ENCODE results near the gene NALF2. TPM values are rescaled to one million over a fixed set of nuclear protein-coding genes. Genes with fewer than 3 reads are reported as not detected.

Gene NALF2
- total RNA-seq, 1 experiment from 2014 or later, result 0.41 TPM

- no peaks in the 10 kb centered on the region for H3K9me2 ChIP-seq (replicated peaks; ENCODE audit: insufficient read depth, low read length)
- H3K4me2 ChIP-seq (ENCODE audit: low read depth, low read length, poor library complexity, severe bottlenecking), result no peak overlapping the region
- no peaks in the 10 kb centered on the region for H4K20me1 ChIP-seq (ENCODE audit: insufficient read depth, low read depth, low read length)
- no peaks in the 10 kb centered on the region for H3K36me3 ChIP-seq (ENCODE audit: insufficient read depth, low read length)
- H3K4me3 ChIP-seq (ENCODE audit: low read length), result no peak overlapping the region
- H3K9ac ChIP-seq (ENCODE audit: low read length), result no peak overlapping the region
- H3K4me1 ChIP-seq (ENCODE audit: low read length), result no peaks in the 10 kb centered on the region
- no peaks in the 10 kb centered on the region for H3K79me2 ChIP-seq (ENCODE audit: low read length)
- H3K27ac ChIP-seq (ENCODE audit: low read length), result no peak overlapping the region
- no peaks in the 10 kb centered on the region for H3K9me3 ChIP-seq (ENCODE audit: low read length)
- H2AFZ ChIP-seq (ENCODE audit: low read length), result no peak overlapping the region
- DNase-seq, result peak; percentile 85
- no peaks in the 10 kb centered on the region for H3K27me3 ChIP-seq (ENCODE audit: low read length)
These were observed 34.3 kb downstream of the NALF2 start for GRCh38 chrX:69538321-69538876.

- H3K9me3 ChIP-seq (ENCODE audit: low read length), result no peaks in the 10 kb centered on the region
- H3K27ac ChIP-seq (ENCODE audit: low read length), result no peak overlapping the region
- H3K9me2 ChIP-seq (replicated peaks; ENCODE audit: insufficient read depth, low read length), result no peaks in the 10 kb centered on the region
- no peaks in the 10 kb centered on the region for H4K20me1 ChIP-seq (ENCODE audit: insufficient read depth, low read depth, low read length)
- no peaks in the 10 kb centered on the region for H3K27me3 ChIP-seq (ENCODE audit: low read length)
- no peak overlapping the region for H3K4me2 ChIP-seq (ENCODE audit: low read depth, low read length, poor library complexity, severe bottlenecking)
- H3K4me3 ChIP-seq (ENCODE audit: low read length), result no peak overlapping the region
- DNase-seq, result no peak
- H3K9ac ChIP-seq (ENCODE audit: low read length), result no peak overlapping the region
- no peak overlapping the region for H2AFZ ChIP-seq (ENCODE audit: low read length)
- no peaks in the 10 kb centered on the region for H3K79me2 ChIP-seq (ENCODE audit: low read length)
- H3K36me3 ChIP-seq (ENCODE audit: insufficient read depth, low read length), result no peaks in the 10 kb centered on the region
- no peaks in the 10 kb centered on the region for H3K4me1 ChIP-seq (ENCODE audit: low read length)
These were observed 35.3 kb downstream of the NALF2 start for GRCh38 chrX:69539437-69539836.

- H3K4me3 ChIP-seq (ENCODE audit: low read length), result no peak overlapping the region
- no peak for DNase-seq
- H3K36me3 ChIP-seq (ENCODE audit: insufficient read depth, low read length), result no peaks in the 10 kb centered on the region
- H3K27me3 ChIP-seq (ENCODE audit: low read length), result no peaks in the 10 kb centered on the region
- H4K20me1 ChIP-seq (ENCODE audit: insufficient read depth, low read depth, low read length), result no peaks in the 10 kb centered on the region
- no peak overlapping the region for H3K4me2 ChIP-seq (ENCODE audit: low read depth, low read length, poor library complexity, severe bottlenecking)
- no peaks in the 10 kb centered on the region for H3K79me2 ChIP-seq (ENCODE audit: low read length)
- H2AFZ ChIP-seq (ENCODE audit: low read length), result no peak overlapping the region
- no peaks in the 10 kb centered on the region for H3K4me1 ChIP-seq (ENCODE audit: low read length)
- H3K9me2 ChIP-seq (replicated peaks; ENCODE audit: insufficient read depth, low read length), result no peaks in the 10 kb centered on the region
- no peak overlapping the region for H3K9ac ChIP-seq (ENCODE audit: low read length)
- no peaks in the 10 kb centered on the region; the same call in 1 of the 2 replicates for H3K9me3 ChIP-seq (ENCODE audit: low read length)
- no peak overlapping the region for H3K27ac ChIP-seq (ENCODE audit: low read length)
These were observed 37.8 kb downstream of the NALF2 start for GRCh38 chrX:69541956-69542355.

GRCh38 chrX:69543572-69543971 lies 39.4 kb downstream of the NALF2 start:
- DNase-seq, result no peak
- no peak overlapping the region for H3K9ac ChIP-seq (ENCODE audit: low read length)

DNA sequence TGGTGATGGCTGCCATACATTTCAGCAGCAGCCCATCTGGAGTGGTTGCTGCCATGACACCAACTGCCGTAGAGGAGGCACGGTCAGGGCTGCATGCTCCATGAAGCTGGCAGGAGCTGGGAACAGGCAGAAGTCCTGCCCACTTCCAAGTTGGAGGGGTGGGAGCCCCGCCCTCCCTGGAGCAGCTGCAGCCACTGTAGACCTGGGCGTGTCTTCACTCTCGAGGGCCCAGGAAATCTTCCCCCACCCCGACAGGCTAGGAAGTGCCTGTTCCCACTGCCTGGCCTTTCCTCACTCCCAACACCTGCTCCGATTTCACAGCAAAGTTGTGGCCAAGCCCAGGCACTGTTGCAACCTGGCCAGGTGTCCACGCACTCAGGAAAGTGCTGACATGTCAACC lies 42.3 kb downstream of the NALF2 start:
- no peak overlapping the region for H3K4me2 ChIP-seq (ENCODE audit: low read depth, low read length, poor library complexity, severe bottlenecking)
- no peaks in the 10 kb centered on the region; the same call in 1 of the 2 replicates for H3K9me3 ChIP-seq (ENCODE audit: low read length)
- no peak overlapping the region for H2AFZ ChIP-seq (ENCODE audit: low read length)
- no peaks in the 10 kb centered on the region for H3K36me3 ChIP-seq (ENCODE audit: insufficient read depth, low read length)
- H3K9me2 ChIP-seq (replicated peaks; ENCODE audit: insufficient read depth, low read length), result no peaks in the 10 kb centered on the region
- no peak overlapping the region for H3K27ac ChIP-seq (ENCODE audit: low read length)
- DNase-seq, result no peak
- no peaks in the 10 kb centered on the region for H3K4me1 ChIP-seq (ENCODE audit: low read length)
- H3K4me3 ChIP-seq (ENCODE audit: low read length), result no peak overlapping the region
- H3K9ac ChIP-seq (ENCODE audit: low read length), result no peak overlapping the region
- H3K79me2 ChIP-seq (ENCODE audit: low read length), result no peaks in the 10 kb centered on the region
- no peaks in the 10 kb centered on the region for H3K27me3 ChIP-seq (ENCODE audit: low read length)
- no peaks in the 10 kb centered on the region for H4K20me1 ChIP-seq (ENCODE audit: insufficient read depth, low read depth, low read length)

More at GRCh38 chrX:69543572-69543971, 39.4 kb downstream of the NALF2 start:
- no peak overlapping the region for H3K4me2 ChIP-seq (ENCODE audit: low read depth, low read length, poor library complexity, severe bottlenecking)
- H3K4me3 ChIP-seq (ENCODE audit: low read length), result no peak overlapping the region
- no peaks in the 10 kb centered on the region for H3K79me2 ChIP-seq (ENCODE audit: low read length)
- H3K9me3 ChIP-seq (ENCODE audit: low read length), result no peaks in the 10 kb centered on the region; the same call in 1 of the 2 replicates
- no peak overlapping the region for H3K27ac ChIP-seq (ENCODE audit: low read length)
- no peak overlapping the region for H2AFZ ChIP-seq (ENCODE audit: low read length)
- H3K4me1 ChIP-seq (ENCODE audit: low read length), result no peaks in the 10 kb centered on the region
- no peaks in the 10 kb centered on the region for H3K36me3 ChIP-seq (ENCODE audit: insufficient read depth, low read length)
- H3K27me3 ChIP-seq (ENCODE audit: low read length), result no peaks in the 10 kb centered on the region
- no peaks in the 10 kb centered on the region for H3K9me2 ChIP-seq (replicated peaks; ENCODE audit: insufficient read depth, low read length)
- no peaks in the 10 kb centered on the region for H4K20me1 ChIP-seq (ENCODE audit: insufficient read depth, low read depth, low read length)

DNA sequence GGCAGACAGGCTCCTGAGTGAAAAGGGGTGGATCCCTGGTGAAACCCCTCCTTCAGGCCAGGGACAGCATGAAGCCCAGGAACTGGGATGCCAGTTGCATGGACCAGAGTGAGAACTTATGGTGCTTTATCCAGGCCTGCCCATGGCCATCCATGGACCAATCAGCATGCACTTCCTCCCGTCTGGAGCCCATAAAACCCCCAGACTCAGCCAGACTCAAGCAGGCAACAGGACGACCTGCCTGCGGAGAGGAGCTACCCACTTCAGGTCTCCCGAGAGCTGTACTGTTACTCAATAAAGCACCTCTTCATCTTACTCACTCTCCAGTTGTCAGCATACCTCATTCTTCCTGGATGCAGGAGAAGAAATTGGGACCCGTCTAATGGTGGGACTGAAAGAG lies 42.9 kb downstream of the NALF2 start:
- Histone ChIP-seq H3K4me1 (ENCODE audit: low read length) (no peaks in the 10 kb centered on the region), H3K27me3 (ENCODE audit: low read length) (no peaks in the 10 kb centered on the region), H3K4me2 (ENCODE audit: low read depth, low read length, poor library complexity, severe bottlenecking) (no peak overlapping the region), H3K36me3 (ENCODE audit: insufficient read depth, low read length) (no peaks in the 10 kb centered on the region), H3K9me3 (ENCODE audit: low read length) (no peaks in the 10 kb centered on the region; the same call in 1 of the 2 replicates), H3K4me3 (ENCODE audit: low read length) (no peak overlapping the region), H2AFZ (ENCODE audit: low read length) (no peak overlapping the region), H4K20me1 (ENCODE audit: insufficient read depth, low read depth, low read length) (no peaks in the 10 kb centered on the region), H3K9ac (ENCODE audit: low read length) (no peak overlapping the region), H3K9me2 (replicated peaks; ENCODE audit: insufficient read depth, low read length) (no peaks in the 10 kb centered on the region), H3K79me2 (ENCODE audit: low read length) (no peaks in the 10 kb centered on the region), H3K27ac (ENCODE audit: low read length) (no peak overlapping the region)
- no peak for DNase-seq

GRCh38 chrX:69551421-69552009 lies 47.4 kb downstream of the NALF2 start:
- Histone ChIP-seq H3K9ac (ENCODE audit: low read length) (no peak overlapping the region), H3K9me2 (replicated peaks; ENCODE audit: insufficient read depth, low read length) (no peaks in the 10 kb centered on the region), H2AFZ (ENCODE audit: low read length) (no peak overlapping the region), H3K9me3 (ENCODE audit: low read length) (no peaks in the 10 kb centered on the region; the same call in 1 of the 2 replicates), H3K27me3 (ENCODE audit: low read length) (no peaks in the 10 kb centered on the region), H3K4me2 (ENCODE audit: low read depth, low read length, poor library complexity, severe bottlenecking) (no peak overlapping the region), H4K20me1 (ENCODE audit: insufficient read depth, low read depth, low read length) (no peaks in the 10 kb centered on the region), H3K27ac (ENCODE audit: low read length) (no peak overlapping the region), H3K36me3 (ENCODE audit: insufficient read depth, low read length) (no peaks in the 10 kb centered on the region), H3K79me2 (ENCODE audit: low read length) (no peaks in the 10 kb centered on the region), H3K4me3 (ENCODE audit: low read length) (no peak overlapping the region), H3K4me1 (ENCODE audit: low read length) (no peaks in the 10 kb centered on the region)
- DNase-seq, result no peak

GRCh38 chrX:69552512-69552911 lies 48.4 kb downstream of the NALF2 start:
- no peak overlapping the region for H3K27ac ChIP-seq (ENCODE audit: low read length)
- H3K9me2 ChIP-seq (replicated peaks; ENCODE audit: insufficient read depth, low read length), result no peaks in the 10 kb centered on the region
- no peaks in the 10 kb centered on the region for H3K36me3 ChIP-seq (ENCODE audit: insufficient read depth, low read length)
- H3K4me1 ChIP-seq (ENCODE audit: low read length), result no peaks in the 10 kb centered on the region
- H3K27me3 ChIP-seq (ENCODE audit: low read length), result no peaks in the 10 kb centered on the region
- H4K20me1 ChIP-seq (ENCODE audit: insufficient read depth, low read depth, low read length), result no peaks in the 10 kb centered on the region
- no peaks in the 10 kb centered on the region for H3K9me3 ChIP-seq (ENCODE audit: low read length)
- no peak overlapping the region for H3K4me3 ChIP-seq (ENCODE audit: low read length)
- no peak overlapping the region for H3K4me2 ChIP-seq (ENCODE audit: low read depth, low read length, poor library complexity, severe bottlenecking)
- no peak overlapping the region for H3K9ac ChIP-seq (ENCODE audit: low read length)
- H2AFZ ChIP-seq (ENCODE audit: low read length), result no peak overlapping the region
- H3K79me2 ChIP-seq (ENCODE audit: low read length), result no peaks in the 10 kb centered on the region
- DNase-seq, result no peak

All from Karpas-422 (cell line).